ENCODE measurements around the gene PGM1. TPM values are rescaled to one million over a fixed set of nuclear protein-coding genes. Genes with fewer than 3 reads are reported as not detected.

PGM1 gene
- total and polyA plus RNA-seq, 2 of the 13 experiments (the other 11 are each of a cell fraction or from before 2014, with no cell fraction given), result 51.6 to 105 TPM

- TF ChIP-seq NR2C2 (CRISPR knock-in tag; IDR thresholded peaks at IDR 0.05; ENCODE audit: borderline replicate concordance) (no peak), EZH2 (conservative IDR thresholded peaks at IDR 0.05; ENCODE audit: low read depth, low read length) (no peak), SMAD1 (CRISPR knock-in tag; IDR thresholded peaks at IDR 0.05; ENCODE audit: borderline replicate concordance, low read depth) (no peak), SAFB2 (CRISPR knock-in tag; IDR thresholded peaks at IDR 0.05; ENCODE audit: borderline replicate concordance, low read depth) (no peak), ZNF260 (CRISPR knock-in tag; IDR thresholded peaks at IDR 0.05; ENCODE audit: borderline replicate concordance, low read depth) (no peak), AGO2 (optimal IDR thresholded peaks at IDR 0.05; ENCODE audit: low read depth, low read length) (no peak), MAF1 (CRISPR knock-in tag; IDR thresholded peaks at IDR 0.05; ENCODE audit: borderline replicate concordance) (no peak), ZNF597 (CRISPR knock-in tag; IDR thresholded peaks at IDR 0.05) (no peak), DPF2 (CRISPR knock-in tag; IDR thresholded peaks at IDR 0.05; ENCODE audit: borderline replicate concordance, low read depth) (peak; percentile 31; the same call in 1 of the 2 replicates), FOXK1 (CRISPR knock-in tag; IDR thresholded peaks at IDR 0.05; ENCODE audit: borderline replicate concordance, low read depth) (no peak), ZIK1 (CRISPR knock-in tag; IDR thresholded peaks at IDR 0.05; ENCODE audit: borderline replicate concordance, low read depth) (no peak), RBAK (CRISPR knock-in tag; IDR thresholded peaks at IDR 0.05) (no peak), SRY (CRISPR knock-in tag; IDR thresholded peaks at IDR 0.05) (no peak; the same call in 1 of the 2 replicates), PHB2 (IDR thresholded peaks at IDR 0.05; ENCODE audit: partially characterized antibody) (no peak), TBL1XR1 (IDR thresholded peaks at IDR 0.05; ENCODE audit: borderline replicate concordance, low read length, partially characterized antibody) (peak; percentile 64), SCMH1 (CRISPR knock-in tag; IDR thresholded peaks at IDR 0.05; ENCODE audit: borderline replicate concordance) (no peak), GFI1 (CRISPR knock-in tag; IDR thresholded peaks at IDR 0.05; ENCODE audit: borderline replicate concordance) (no peak), ZNF350 (CRISPR knock-in tag; IDR thresholded peaks at IDR 0.05; ENCODE audit: borderline replicate concordance, low read depth) (no peak), NCOA1 (CRISPR knock-in tag; IDR thresholded peaks at IDR 0.05) (no peak; the same call in 1 of the 2 replicates), ZBTB10 (CRISPR knock-in tag; IDR thresholded peaks at IDR 0.05; ENCODE audit: borderline replicate concordance) (no peak), FOXO1 (CRISPR knock-in tag; IDR thresholded peaks at IDR 0.05) (no peak; the same call in 1 of the 2 replicates), FOXK2 (IDR thresholded peaks at IDR 0.05) (no peak), PBX3 (CRISPR knock-in tag; IDR thresholded peaks at IDR 0.05; ENCODE audit: borderline replicate concordance) (no peak)
These were observed 47.7 kb downstream of the PGM1 start (continued) for GRCh38 chr1:63640633-63641567.

All from HepG2 (cell line).